Skin epidermis (tissue), 12 donors: ENCODE data around the gene FLRT1.
"Not testable (repeated sequence)": the region's sequence is repeated elsewhere in the genome, so short reads cannot be mapped to it uniquely, and the experiment has no call there.

Source experiments
- H3K27ac ChIP-seq, 21 experiments: fragments of 200-600 bp; sonication (generic) in 11 of 21; one replicate each; pipeline ENCODE4 v1.5.0; 2020; ENCODE audit warnings: mild to moderate bottlenecking in 3 of 21, inconsistent platforms in 2 of 21, moderate library complexity in 2 of 21
- H3K4me3 ChIP-seq, 7 experiments: fragments of 200-600 bp; sonication (generic) in 2 of 7; one replicate each; pipeline ENCODE4 v1.5.0; 2020; ENCODE audit warnings: inconsistent platforms in 2 of 7, mild to moderate bottlenecking in 2 of 7, moderate library complexity in 1 of 7

The FLRT1 gene

GRCh38 chr11:64042301-64042700, 6.6 kb downstream of the FLRT1 start:
- Histone ChIP-seq H3K27ac (no peak overlapping the region), H3K4me3 (no peak overlapping the region)

GRCh38 chr11:64043545-64043944, 7.8 kb downstream of the FLRT1 start:
- H3K4me3 ChIP-seq: no peak overlapping the region
- H3K27ac ChIP-seq: no peak overlapping the region

- Histone ChIP-seq H3K27ac (no peak overlapping the region), H3K4me3 (no peak overlapping the region)
These were observed 9.1 kb downstream of the FLRT1 start for GRCh38 chr11:64044730-64045393.

- no peak overlapping the region for H3K27ac ChIP-seq
These were observed 10.0 kb downstream of the FLRT1 start for GRCh38 chr11:64045700-64046099.

GRCh38 chr11:64047373-64047772, 11.6 kb downstream of the FLRT1 start:
- H3K4me3 ChIP-seq, H3K27ac ChIP-seq: not testable (repeated sequence)

More at GRCh38 chr11:64045700-64046099, 10.0 kb downstream of the FLRT1 start:
- no peak overlapping the region for H3K4me3 ChIP-seq

- no peak overlapping the region for H3K27ac ChIP-seq
- H3K4me3 ChIP-seq: no peak overlapping the region
These were observed 12.5 kb downstream of the FLRT1 start for GRCh38 chr11:64048042-64048854.

GRCh38 chr11:64049509-64049908, 13.8 kb downstream of the FLRT1 start:
- Histone ChIP-seq H3K27ac (no peak overlapping the region), H3K4me3 (no peak overlapping the region)

GRCh38 chr11:64051297-64051696, 15.6 kb downstream of the FLRT1 start:
- Histone ChIP-seq H3K4me3 (no peak overlapping the region), H3K27ac (no peak overlapping the region)

GRCh38 chr11:64052436-64052835, 16.7 kb downstream of the FLRT1 start:
- Histone ChIP-seq H3K4me3 (no peak overlapping the region), H3K27ac (no peak overlapping the region)

GRCh38 chr11:64052938-64053622, 17.3 kb downstream of the FLRT1 start:
- H3K27ac ChIP-seq: no peak overlapping the region
- no peak overlapping the region for H3K4me3 ChIP-seq

- Histone ChIP-seq H3K27ac (no peak overlapping the region), H3K4me3 (no peak overlapping the region)
These were observed 18.0 kb downstream of the FLRT1 start for GRCh38 chr11:64053699-64054098.

GRCh38 chr11:64055077-64055476, 19.3 kb downstream of the FLRT1 start:
- H3K4me3 ChIP-seq: no peak overlapping the region
- no peak overlapping the region for H3K27ac ChIP-seq

GRCh38 chr11:64056213-64056785, 20.6 kb downstream of the FLRT1 start:
- no peak overlapping the region for H3K27ac ChIP-seq

GRCh38 chr11:64056861-64057260, 21.1 kb downstream of the FLRT1 start:
- H3K27ac ChIP-seq: no peak overlapping the region

More at GRCh38 chr11:64056213-64056785, 20.6 kb downstream of the FLRT1 start:
- no peak overlapping the region for H3K4me3 ChIP-seq

GRCh38 chr11:64057890-64058289, 22.2 kb downstream of the FLRT1 start:
- H3K4me3 ChIP-seq: no peak overlapping the region
- H3K27ac ChIP-seq: no peak overlapping the region

More at GRCh38 chr11:64056861-64057260, 21.1 kb downstream of the FLRT1 start:
- no peak overlapping the region for H3K4me3 ChIP-seq

GRCh38 chr11:64058494-64058893, 22.8 kb downstream of the FLRT1 start:
- H3K27ac ChIP-seq: no peak overlapping the region

GRCh38 chr11:64059339-64060140, 23.8 kb downstream of the FLRT1 start:
- Histone ChIP-seq H3K27ac (no peak overlapping the region), H3K4me3 (no peak overlapping the region)

More at GRCh38 chr11:64058494-64058893, 22.8 kb downstream of the FLRT1 start:
- no peak overlapping the region for H3K4me3 ChIP-seq

GRCh38 chr11:64060263-64060860, 24.6 kb downstream of the FLRT1 start:
- Histone ChIP-seq H3K27ac (no peak overlapping the region), H3K4me3 (peak overlapping the region; percentile 7 to 34 (median 18))

- H3K27ac ChIP-seq: no peak overlapping the region
These were observed 25.2 kb downstream of the FLRT1 start for GRCh38 chr11:64060861-64061444.

More at GRCh38 chr11:64060861-64061444, 25.2 kb downstream of the FLRT1 start:
- H3K4me3 ChIP-seq: peak overlapping the region; percentile 7 to 34 (median 18)
